ENCODE measurements around the gene HMCN1.

GRCh38 chr1:185956881-185957280 is 222.7 kb downstream of the HMCN1 start:
- TF ChIP-seq CTCF (IDR thresholded peaks at IDR 0.05; ENCODE audit: low read depth, low read length, poor library complexity, severe bottlenecking) (no peak), EZH2phosphoT487 (IDR thresholded peaks at IDR 0.05; ENCODE audit: borderline replicate concordance, low read length) (no peak)

Data from DOHH2 (cell line).